Midbrain (tissue), 1 donor: Measurements from ENCODE around the gene KCNT1.
A peak's percentile ranks its signal among the peaks of the same experiment; 100 is the strongest.
"Not testable (repeated sequence)": the region's sequence is repeated elsewhere in the genome, so short reads cannot be mapped to it uniquely, and the experiment has no call there.

ENCODE experiments used
- DNase-seq: peaks from one replicate; lab custom pipeline; 2025; lab: John Stamatoyannopoulos, UW

Gene KCNT1

GRCh38 chr9:135701959-135702721 is at the start of gene KCNT1:
Gene KCNT1 (plus strand): TSS chr9:135702185. CDS start chr9:135702259, 74 bp downstream.
- DNase-seq: no peak

- no peak for DNase-seq
Observed at GRCh38 chr9:135655317-135655716, 46.7 kb upstream of the KCNT1 start.

- no peak for DNase-seq
Observed at GRCh38 chr9:135657416-135657815, 44.6 kb upstream of the KCNT1 start.

GRCh38 chr9:135659252-135659651 is 42.7 kb upstream of the KCNT1 start:
- no peak for DNase-seq

- DNase-seq: no peak
Observed at GRCh38 chr9:135660407-135660806, 41.6 kb upstream of the KCNT1 start.

GRCh38 chr9:135661816-135662560 is 40.0 kb upstream of the KCNT1 start:
- DNase-seq: no peak

GRCh38 chr9:135662758-135663450 is 39.1 kb upstream of the KCNT1 start, which contains the start of gene LCN9:
Gene LCN9 (plus strand): TSS chr9:135663309. CDS start chr9:135663322, 13 bp downstream.
- peak; percentile 28 for DNase-seq

GRCh38 chr9:135663451-135663770 is 38.6 kb upstream of the KCNT1 start:
- no peak for DNase-seq

- DNase-seq: no peak
Observed at GRCh38 chr9:135663857-135664256, 38.1 kb upstream of the KCNT1 start.

- DNase-seq: no peak
Observed at GRCh38 chr9:135664266-135664665, 37.7 kb upstream of the KCNT1 start.

GRCh38 chr9:135664801-135665794 is 36.9 kb upstream of the KCNT1 start:
- DNase-seq: no peak

GRCh38 chr9:135665795-135666189 is 36.2 kb upstream of the KCNT1 start:
- no peak for DNase-seq

GRCh38 chr9:135666534-135667462 is 35.2 kb upstream of the KCNT1 start:
- no peak for DNase-seq

- DNase-seq: no peak
Observed at GRCh38 chr9:135667463-135668001, 34.5 kb upstream of the KCNT1 start.

- DNase-seq: not testable (repeated sequence)
Observed at GRCh38 chr9:135669018-135669417, 33.0 kb upstream of the KCNT1 start.

- no peak for DNase-seq
Observed at GRCh38 chr9:135669616-135670285, 32.2 kb upstream of the KCNT1 start.

GRCh38 chr9:135670721-135671590 is 31.0 kb upstream of the KCNT1 start:
- DNase-seq: no peak

- no peak for DNase-seq
Observed at GRCh38 chr9:135671591-135672041, 30.4 kb upstream of the KCNT1 start.
